ENCODE data around the gene NAXD.
"Not testable (repeated sequence)": the region's sequence is repeated elsewhere in the genome, so short reads cannot be mapped to it uniquely, and the experiment has no call there.

NAXD gene

DNA sequence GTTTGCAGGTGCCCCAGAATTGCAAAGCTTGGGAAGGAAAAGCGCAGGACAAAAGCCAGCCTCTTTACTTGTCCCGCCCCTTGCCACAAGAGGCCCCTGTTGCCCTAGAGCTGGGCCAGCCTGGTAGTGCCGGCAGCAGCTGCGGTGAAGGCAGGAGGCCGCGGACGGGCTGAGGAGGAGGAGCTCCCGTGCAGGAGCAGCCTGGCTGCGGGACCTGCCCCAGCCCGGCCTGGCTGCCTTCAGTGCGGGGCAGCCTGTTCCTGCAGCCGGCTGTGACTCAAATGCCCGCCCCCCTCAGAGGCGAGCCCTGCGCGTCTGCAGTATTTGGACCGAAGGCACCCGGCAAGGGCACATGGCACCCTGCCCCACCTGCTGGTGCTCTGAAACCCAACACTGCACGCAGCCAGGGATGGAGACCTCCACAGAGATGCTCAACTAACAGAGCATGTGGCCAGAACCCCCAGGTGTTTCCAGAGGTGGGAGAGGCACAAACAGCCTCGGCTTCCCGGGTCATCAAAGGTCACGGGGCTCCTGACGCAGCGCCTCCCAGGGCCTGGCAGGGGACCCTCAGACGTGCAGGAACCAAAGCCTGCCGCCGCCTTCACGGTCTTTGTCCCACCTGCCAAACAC is 29.7 kb downstream of the NAXD start:
- DNase-seq (ENCODE audit: low spot score) = peak; percentile 74

DNA sequence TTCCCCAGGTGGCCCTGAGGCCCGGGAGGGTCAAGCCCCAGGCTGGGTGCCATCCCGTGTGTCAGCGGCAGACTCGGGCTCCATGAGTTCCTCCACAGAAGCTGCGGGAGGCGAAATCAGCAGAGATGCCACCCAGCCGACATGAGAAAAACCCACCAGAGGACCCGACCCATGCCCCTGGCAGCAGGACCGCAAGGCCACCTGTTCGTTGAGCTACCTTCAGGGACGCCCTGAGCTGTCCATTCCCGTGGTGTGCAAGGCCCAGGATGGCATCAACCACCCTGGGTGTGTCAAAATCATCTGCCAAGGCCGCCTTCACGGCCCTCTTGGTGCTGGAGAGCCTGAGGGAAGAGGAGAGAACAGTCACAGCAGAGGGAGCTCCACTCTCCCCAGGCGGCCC is 30.4 kb downstream of the NAXD start:
- DNase-seq (ENCODE audit: low spot score) = no peak

DNA sequence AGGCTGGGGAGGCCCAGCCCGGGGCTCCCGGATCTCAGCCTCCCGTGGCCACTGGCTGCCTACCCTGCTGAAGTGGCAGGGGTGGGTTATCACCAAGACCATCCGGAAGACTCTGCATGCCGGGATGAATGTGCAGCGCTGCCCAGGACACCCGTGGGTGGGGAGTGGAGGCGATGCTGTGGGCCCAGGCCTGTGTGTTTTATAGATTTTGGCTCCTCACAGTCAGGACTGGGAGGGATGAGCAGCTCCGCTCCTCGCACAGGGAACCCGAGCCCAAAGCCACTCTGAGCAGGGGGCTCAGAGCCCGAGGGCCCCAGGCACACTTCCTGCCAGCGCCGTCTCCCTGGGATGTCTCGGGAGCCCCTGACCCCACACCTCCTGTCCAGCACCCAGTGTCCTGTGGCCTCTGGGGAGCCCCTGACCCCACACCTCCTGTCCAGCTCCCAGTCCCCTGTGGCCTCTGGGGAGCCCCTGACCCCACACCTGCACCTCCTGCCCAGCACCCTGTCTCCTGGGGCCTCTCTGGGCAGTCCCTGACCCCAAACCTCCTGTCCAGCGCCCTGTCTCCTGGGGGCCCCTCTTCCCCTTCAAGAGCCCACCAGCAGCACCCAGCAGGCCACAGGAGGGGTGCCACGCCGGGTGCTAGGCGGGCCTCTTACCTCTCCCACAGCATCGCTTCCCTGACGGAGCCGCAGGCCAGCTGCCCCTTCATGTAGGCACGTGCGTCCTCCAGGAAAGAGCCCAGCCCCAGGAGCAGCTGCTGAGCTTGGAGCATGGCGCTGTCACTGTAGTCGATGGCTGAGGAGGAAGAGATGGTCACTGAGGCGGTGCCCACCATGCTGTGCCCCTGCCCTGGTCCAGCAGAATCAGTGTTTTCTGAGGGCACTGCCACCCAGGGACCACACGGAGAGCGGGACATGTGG is 31.4 kb downstream of the NAXD start:
- no peak for DNase-seq (ENCODE audit: low spot score)

DNA sequence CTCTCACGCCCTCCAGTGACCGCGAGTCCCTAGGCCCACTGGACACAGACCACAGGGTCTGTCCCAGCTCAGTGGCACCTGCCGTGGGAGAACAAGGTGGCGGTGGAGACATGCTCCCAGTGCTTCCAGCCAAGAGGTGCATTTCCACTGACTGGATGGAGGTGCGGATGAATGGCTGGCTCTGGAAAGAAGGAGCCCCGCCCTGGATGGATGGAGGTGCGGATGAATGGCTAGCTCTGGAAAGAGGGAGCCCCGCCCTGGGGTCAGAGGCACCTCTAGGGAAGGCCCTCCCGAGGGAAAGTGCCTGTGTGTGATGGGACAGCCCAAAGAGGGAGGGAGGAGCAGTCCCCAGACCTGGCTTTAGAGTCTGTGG is 32.0 kb downstream of the NAXD start:
- no peak for DNase-seq (ENCODE audit: low spot score)

DNA sequence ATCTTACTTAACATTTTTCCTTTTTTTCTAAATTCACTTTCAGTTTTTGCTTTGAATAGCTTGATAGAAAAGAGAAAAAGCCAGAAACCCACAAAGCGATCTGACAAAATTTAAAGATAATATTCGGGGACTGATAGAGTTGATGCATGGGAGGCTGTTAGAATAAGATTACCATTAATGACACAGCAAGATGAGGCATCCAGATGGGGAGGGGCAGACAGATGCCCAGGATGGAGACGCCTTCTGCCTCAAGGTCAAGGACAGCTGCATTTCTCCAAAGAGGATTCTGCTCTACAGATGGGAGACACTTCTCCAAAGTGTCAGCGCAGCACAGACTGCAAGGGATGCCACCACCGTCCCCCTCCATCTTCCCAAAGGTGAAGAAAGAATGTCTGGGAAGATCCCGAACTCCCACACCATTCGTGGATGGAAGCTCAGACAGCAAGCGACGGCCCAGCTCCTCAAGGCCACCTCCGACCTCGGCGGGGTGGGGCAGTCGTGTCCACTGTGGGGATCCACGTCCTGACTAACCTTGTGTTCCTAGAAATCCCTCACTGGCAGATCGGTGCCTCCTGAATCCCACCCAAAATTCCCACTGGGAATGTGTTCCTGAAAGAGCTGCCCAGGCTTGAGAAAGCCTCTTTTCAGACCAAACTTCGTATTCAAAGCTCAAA is 32.9 kb downstream of the NAXD start:
- no peak for DNase-seq (ENCODE audit: low spot score)

DNA sequence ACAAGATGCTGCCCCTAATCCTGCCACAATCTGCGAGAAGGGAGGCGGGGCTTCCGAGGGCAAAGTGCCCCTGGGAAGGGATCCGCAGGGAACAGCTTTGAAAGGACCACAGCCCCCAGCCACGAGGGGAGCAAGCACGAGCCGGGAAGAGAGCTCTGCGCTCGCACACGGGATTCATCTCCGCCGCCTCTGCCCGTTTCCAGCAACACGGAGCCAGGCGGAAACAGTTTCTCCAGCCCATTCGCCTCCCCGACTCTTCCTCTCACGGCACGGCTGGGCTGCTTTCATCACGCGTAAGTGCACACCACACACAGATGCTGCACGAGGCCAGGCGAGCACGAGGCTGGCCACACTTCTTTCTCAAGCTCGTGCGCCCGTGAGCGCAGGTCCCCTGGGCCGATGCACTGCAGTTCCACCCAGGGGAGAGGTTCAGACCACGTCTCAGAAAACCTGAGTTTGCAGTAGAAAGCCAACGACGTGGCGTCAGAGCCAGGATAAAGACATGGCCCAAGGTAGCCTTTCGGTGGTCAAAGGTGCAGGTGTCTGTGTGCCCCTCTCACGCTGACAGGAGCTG is 33.6 kb downstream of the NAXD start:
- DNase-seq (ENCODE audit: low spot score) = no peak

DNA sequence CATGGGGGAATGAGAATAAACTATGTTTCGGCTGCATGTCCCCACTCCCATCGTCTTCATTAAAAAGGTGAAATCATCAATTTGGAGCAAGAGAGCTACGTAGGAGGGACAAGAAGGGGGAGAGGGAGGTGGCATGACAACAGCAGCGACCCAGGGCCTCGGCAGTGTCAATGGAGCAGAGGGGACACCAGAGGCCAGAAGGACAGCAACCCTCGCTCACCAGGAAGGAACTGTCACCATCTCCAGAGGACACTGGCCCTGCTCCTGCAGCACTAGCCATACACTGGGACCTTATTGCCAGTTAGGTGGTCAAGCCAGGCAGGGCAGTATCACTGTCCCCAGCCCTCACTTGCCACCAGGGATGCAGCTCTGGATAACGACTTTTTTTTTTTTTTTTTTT is 34.2 kb downstream of the NAXD start:
- no peak for DNase-seq (ENCODE audit: low spot score)

DNA sequence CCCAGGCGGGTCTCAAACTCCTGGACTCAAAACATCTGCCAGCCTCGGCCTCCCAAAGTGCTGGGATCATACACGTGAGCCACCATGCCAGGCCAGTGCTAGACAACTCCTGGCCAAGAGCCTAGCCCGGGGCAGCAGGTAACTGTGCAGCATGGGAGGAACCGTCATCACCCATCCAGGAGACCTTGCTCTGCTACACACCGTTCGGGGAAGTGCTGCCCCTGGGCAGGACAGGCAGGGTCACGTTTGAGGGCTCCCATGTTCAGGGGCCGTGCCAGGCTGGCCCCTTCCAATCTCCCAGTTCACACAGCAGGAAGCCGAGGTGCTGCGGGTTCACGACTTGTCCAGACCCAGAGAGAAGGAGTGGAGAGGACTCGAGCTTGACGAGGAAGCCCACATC is 35.1 kb downstream of the NAXD start:
- no peak for DNase-seq (ENCODE audit: low spot score)

DNA sequence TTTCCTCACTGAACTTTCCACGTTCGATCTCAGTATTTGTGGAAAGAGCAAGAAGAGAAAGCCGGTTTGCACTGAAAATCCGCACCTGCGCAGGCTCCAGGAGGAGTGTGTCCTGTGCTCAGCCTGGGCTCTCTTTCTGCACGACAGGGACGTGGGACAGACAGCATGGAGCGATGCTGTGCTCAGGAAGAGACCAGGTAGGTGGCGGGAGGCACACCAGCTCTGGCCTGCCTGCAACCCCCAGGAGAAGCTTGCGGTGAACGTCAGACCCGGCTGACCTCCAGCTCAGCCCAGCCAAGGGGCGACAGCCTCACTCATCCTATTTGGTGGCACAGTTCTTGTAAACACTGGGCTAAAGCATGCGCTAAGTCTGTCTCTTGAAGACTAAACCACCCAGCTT is 35.9 kb downstream of the NAXD start:
- no peak for DNase-seq (ENCODE audit: low spot score)

DNA sequence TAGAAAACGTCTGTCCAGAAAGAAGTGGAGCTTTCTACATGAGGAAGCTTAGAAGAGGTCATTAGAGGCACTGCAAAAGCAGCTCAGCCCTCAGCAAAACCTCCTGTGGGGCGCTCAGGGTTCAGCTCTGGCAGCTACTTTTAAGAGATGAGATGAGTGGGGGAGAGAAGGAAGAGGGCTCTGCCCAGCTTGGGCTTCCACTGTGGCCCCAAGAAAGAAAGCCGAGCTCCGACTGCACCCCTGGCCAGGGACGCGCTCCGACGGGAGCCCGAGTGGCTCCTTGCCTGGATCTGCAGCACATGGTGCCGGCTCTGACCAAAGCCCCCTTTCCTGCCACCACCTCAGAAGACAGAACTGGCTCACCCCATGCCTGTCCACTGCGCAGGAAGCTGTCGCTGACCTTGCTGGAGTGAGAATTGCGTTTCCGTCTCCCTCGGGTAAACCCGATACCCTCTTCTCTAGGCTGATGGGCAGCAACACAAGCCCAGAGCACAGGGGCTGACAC is 36.4 kb downstream of the NAXD start:
- no peak for DNase-seq (ENCODE audit: low spot score)

DNA sequence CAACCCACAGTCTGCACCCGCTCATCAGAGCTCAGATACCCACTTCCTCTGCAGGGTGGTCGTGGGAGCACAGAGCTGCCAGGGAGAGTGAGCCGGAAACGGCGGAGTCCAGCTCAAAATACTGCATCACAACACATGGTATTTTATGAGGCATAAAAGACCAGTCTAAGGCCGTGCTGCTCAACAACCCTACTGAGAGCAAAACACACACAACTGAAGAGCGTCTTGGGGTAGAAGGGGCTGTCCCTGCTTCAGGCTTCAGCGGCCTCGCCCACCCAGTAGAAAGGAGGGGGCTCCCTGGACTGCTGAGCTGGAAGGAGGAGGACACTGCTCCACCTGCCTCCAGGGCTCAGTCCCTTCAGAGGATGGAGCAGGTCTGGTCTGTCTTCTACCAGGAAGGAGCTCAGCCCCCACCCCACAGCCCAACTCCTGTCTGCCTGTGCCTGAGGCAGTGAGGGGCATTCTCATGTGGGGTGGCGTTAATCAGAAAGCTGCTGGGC is 36.9 kb downstream of the NAXD start:
- no peak for DNase-seq (ENCODE audit: low spot score)

DNA sequence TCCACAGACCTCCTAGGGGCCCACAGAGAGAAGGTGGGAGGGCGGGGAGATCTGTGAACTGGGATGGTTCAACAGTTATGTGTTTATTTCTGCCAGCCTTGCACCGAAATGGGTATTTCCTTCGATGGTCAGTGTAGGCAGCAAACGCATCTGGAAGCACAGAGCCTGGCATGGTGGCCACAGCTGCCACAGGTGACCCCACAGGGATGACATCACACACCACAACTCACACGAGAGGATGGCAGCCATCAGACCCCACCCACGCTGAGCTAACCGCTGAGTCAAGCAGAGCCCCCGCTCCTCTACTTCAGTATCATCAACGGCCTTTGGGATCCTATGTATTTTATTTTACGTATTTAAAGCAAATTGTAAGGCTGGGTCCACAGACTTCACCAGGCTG is 37.4 kb downstream of the NAXD start:
- DNase-seq (ENCODE audit: low spot score) = no peak

DNA sequence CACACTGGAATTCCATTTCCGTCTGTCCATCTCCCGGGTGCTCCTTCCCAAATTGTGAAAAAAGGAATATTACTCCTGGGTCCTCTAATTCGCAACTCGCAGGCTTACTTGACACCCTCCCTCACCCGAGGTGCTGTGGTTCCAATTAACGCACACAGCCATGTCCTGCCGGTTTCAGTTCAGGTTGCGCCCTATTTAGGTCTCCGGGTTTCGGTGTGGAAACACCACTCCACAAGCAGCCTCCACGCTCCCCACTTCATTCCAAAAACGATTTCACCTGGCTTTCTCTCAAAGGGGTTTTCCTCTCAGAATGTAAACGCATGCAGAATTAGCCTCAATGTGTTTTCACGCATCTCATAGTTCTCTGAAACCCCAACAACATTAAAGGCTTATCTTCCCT is 37.9 kb downstream of the NAXD start:
- DNase-seq (ENCODE audit: low spot score) = no peak

DNA sequence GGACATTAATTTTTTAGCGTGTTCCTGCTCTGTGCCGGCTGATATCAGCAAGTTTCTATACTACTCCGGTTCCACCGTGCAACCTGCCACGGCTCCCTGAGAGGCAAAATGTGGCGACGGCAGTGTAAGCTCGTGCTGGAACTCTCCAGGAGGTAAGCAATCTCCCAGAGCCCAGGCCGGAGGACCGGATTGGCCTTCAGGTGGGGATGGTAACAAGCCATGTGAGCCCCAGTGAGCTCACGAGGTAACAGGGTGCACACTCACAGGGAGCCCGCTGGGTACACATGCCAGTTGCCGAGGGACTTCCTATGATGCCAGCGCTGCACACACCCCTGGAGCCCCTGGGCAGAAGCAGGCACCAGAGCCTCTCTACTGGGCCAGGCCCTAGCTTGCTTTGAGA is 38.5 kb downstream of the NAXD start:
- no peak for DNase-seq (ENCODE audit: low spot score)

DNA sequence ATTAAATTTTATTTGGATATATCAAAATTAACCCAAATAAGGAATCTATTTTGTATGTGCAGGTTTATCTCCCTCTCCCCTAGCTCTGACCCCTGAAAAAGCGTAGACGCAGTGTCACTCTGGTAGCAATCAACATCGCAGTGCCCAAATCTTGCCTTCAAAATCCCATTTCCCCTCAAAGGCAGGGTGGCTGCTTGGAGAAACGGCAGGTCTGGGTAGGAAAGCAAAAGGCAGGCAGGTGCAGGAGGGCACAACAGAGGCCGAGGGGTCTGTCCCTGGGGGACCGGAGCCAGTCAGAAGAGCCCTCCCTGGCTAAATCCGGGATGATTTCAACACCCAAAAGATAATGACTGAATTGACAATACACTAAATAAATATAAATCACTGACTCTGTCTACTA is 41.9 kb downstream of the NAXD start:
- no peak for DNase-seq (ENCODE audit: low spot score)

DNA sequence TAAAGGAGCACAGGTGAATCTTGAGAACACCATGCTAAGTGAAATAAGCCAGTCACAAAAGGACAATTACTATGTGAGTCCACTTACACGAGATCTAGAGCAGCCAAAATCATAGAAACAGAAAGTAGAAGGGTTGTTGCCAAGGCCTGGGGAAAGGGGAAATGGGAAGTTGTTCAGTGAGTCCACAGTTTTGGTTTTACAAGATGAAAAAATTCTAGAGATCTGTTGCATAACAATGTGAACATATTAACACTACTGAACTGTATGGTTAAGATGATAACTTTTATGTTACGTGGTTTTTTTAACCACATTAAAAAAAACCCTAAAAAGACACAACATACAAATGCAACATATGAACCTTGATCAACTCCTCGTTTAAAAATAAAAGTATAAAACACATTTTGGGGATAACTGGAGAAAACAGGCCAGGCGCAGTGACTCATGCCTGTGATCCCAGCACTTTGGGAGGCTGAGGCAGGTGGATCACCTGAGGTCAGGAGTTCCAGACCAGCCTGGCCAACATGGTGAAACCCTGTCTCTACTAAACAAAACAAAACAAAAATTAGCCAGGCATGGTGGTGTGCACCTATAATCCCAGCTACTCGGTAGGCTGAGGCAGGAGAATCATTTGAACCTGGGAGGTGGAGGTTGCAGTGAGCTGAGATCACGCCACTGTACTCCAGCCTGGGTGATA is 43.0 kb downstream of the NAXD start:
- DNase-seq (ENCODE audit: low spot score) = not testable (repeated sequence)

DNA sequence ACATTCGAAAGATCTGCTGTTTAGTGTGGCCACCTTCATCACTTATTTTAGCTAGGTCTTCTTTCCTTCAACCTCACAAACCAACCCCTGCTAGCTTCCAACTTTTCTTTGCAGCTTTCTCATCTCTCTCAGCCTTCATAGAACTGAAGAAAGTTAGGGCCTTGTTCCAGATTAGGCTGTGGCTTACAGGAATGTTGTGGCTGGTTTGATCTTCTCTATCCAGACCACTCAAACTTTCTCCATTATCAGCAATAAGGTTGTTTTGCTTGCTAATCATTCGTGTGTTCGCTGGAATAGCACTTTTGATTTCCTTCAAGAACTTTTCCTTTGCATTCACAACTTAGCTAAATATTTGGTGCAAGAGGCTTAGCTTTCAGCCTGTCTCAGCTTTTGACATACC is 45.9 kb downstream of the NAXD start:
- DNase-seq (ENCODE audit: low spot score) = no peak

DNA sequence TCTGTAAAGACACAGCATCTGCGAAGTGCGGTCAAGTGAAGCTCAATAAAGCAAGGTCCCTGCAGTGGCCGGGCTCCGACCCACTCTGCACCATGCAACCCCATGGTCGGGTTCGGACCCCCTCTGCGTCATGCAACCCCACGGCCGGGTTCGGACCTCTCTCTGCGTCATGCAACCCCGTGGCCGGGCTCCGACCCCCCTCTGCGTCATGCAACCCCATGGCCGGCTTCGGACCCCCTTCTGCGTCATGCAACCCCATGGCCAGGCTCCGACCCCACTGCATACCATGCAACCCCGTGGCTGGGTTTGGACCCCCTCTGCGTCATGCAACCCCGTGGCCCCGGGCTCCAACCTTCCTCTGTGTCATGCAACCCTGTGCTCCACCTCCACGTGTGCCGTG is 46.7 kb downstream of the NAXD start:
- DNase-seq (ENCODE audit: low spot score) = no peak

DNA sequence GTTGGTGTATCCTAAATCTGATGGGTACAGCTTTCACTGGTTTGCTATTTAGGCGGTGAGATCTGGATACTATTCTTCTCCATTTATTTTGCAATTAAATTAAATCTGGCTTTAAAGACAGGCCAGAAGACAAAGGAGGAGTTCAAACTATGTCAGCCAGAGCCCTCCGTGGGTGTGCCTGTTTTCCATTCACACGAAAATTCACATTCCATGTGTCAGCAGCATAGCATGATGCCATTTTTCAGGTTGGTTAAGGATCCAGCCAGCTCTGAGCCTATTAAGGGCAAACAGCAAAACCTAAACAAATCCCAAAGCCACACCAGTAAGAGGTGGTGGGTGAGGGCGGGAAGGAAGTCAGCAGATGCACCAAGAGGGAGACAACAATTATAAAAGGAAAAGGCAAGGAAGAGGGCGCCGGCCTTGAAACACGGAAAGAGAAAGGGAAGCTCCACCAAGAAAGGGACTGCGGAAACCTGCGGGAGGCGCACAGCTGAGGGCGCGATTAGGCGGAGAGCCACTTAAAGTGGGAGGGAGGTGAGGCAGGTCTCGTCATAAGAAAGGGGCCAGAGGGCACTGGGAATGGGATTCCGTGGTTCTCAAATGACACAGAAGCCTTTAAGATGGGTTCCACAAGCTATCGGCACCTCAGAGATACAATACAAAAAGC is 47.6 kb downstream of the NAXD start:
- no peak for DNase-seq (ENCODE audit: low spot score)

DNA sequence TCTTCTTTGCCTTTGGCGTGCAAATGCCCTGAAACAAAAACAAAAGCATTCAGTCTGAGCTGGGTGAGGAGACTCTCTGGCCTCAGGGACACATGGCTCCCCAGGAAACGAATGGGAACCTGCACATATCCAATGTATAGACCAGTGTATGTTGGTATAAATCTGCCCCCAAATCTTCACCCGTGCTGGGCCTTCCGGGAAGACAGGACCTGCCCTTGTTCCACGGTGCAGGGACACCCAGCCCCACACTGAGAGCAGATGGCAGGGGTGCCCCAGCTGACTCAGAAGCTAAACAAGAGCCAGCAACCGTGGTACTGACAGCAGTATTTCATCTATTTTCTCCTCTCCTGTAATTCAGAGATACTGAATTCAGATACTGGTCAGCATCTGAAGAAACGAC is 48.1 kb downstream of the NAXD start:
- no peak for DNase-seq (ENCODE audit: low spot score)

DNA sequence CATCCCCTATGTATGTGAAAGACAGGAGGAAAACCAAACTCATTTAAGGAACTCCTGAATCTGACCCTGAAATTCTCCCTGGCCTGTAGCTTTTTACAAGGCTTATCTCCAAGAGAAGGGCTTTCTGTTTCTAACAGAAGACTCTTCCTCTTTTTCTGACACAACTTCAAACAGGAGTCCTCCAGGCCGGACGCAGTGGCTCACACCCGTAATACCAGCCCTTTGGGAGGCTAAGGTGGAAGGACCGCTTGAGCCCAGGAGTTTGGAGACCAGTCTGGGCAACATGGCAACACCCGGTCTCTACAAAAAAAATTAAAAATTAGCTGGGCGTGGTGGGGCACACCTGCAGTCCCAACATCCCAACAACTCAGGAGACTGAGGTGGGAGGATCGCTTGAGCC is 48.7 kb downstream of the NAXD start:
- no peak for DNase-seq (ENCODE audit: low spot score)
